Neutrophil (primary cell): Measurements from ENCODE around the gene ITGB4.

Source experiments
- H3K27ac ChIP-seq: fragments of 200-600 bp; sonication (generic); 2 replicates; pipeline ENCODE4 v1.5.1; 2016; ENCODE audit warnings: mild to moderate bottlenecking, moderate library complexity
- H3K27me3 ChIP-seq: fragments of 200-600 bp; sonication (generic); 2 replicates; pipeline ENCODE4 v1.6.0; 2016; ENCODE audit warnings: mild to moderate bottlenecking
- H3K36me3 ChIP-seq: fragments of 200-600 bp; sonication (generic); 2 replicates; pipeline ENCODE4 v1.5.1; 2017
- H3K4me1 ChIP-seq, 2 experiments: fragments of 200-600 bp in 1 of 2; sonication (generic) in 1 of 2; 1 replicate in 1 of 2; 2 replicates in 1 of 2; pipeline versions ENCODE4 v1.5.1 to v1.6.1; 2013 to 2016; ENCODE audit warnings: low read depth in 1 of 2, low read length in 1 of 2, mild to moderate bottlenecking in 1 of 2, moderate library complexity in 1 of 2; ENCODE audit not compliant: control insufficient read depth in 1 of 2, insufficient read depth in 1 of 2
- H3K4me3 ChIP-seq, 2 experiments: fragments of 200-600 bp in 1 of 2; sonication (generic) in 1 of 2; 1 replicate in 1 of 2; 2 replicates in 1 of 2; pipeline ENCODE4 v1.5.1; 2013 to 2016; ENCODE audit warnings: low read depth in 1 of 2, low read length in 1 of 2, mild to moderate bottlenecking in 1 of 2, moderate library complexity in 1 of 2
- H3K9me3 ChIP-seq: fragments of 200-600 bp; sonication (generic); 2 replicates; pipeline ENCODE4 v1.5.1; 2016
- CTCF ChIP-seq: fragments of 200-600 bp; sonication (generic); IDR thresholded peaks from 2 replicates; pipeline ENCODE4 v1.5.1; 2016; ENCODE audit warnings: antibody characterized with exemption

Gene ITGB4

GRCh38 chr17:75722076-75722475, 817 bp downstream of the ITGB4 start:
- Histone ChIP-seq H3K4me3 (no peak overlapping the region), H3K27ac (no peak overlapping the region)
- no peak for TF ChIP-seq CTCF

GRCh38 chr17:75722542-75723095, 1.4 kb downstream of the ITGB4 start:
- Histone ChIP-seq H3K4me1 (peaks cover 7 to 12% of the 10 kb centered on the region in 2 experiments), H3K36me3 (no peaks in the 10 kb centered on the region), H3K4me3 (no peak overlapping the region), H3K9me3 (no peaks in the 10 kb centered on the region), H3K27ac (no peak overlapping the region), H3K27me3 (peaks cover 55% of the 10 kb centered on the region)
- TF ChIP-seq CTCF, result no peak

More at GRCh38 chr17:75722076-75722475, 817 bp downstream of the ITGB4 start:
- Histone ChIP-seq H3K27me3 (peaks cover 58% of the 10 kb centered on the region), H3K9me3 (no peaks in the 10 kb centered on the region), H3K4me1 (peaks cover 7 to 12% of the 10 kb centered on the region in 2 experiments), H3K36me3 (no peaks in the 10 kb centered on the region)

GRCh38 chr17:75723171-75723930, 2.1 kb downstream of the ITGB4 start:
- Histone ChIP-seq H3K4me1 (peaks cover 7 to 12% of the 10 kb centered on the region in 2 experiments), H3K36me3 (no peaks in the 10 kb centered on the region), H3K27me3 (peaks cover 49% of the 10 kb centered on the region), H3K27ac (no peak overlapping the region), H3K9me3 (no peaks in the 10 kb centered on the region), H3K4me3 (no peak overlapping the region)
- no peak for TF ChIP-seq CTCF

GRCh38 chr17:75724016-75725003, 3.1 kb downstream of the ITGB4 start:
- H3K9me3 ChIP-seq, result no peaks in the 10 kb centered on the region
- no peak overlapping the region for H3K4me3 ChIP-seq
- no peaks in the 10 kb centered on the region for H3K36me3 ChIP-seq
- peaks cover 40% of the 10 kb centered on the region for H3K27me3 ChIP-seq
- no peak overlapping the region for H3K27ac ChIP-seq
- no peak for TF ChIP-seq CTCF
- H3K4me1 ChIP-seq, result peaks cover 7 to 12% of the 10 kb centered on the region in 2 experiments

- Histone ChIP-seq H3K36me3 (no peaks in the 10 kb centered on the region), H3K27ac (no peak overlapping the region), H3K4me1 (peaks cover 7 to 12% of the 10 kb centered on the region in 2 experiments)
Observed at GRCh38 chr17:75725504-75725903, 4.2 kb downstream of the ITGB4 start.

More at GRCh38 chr17:75725504-75725903, 4.2 kb downstream of the ITGB4 start:
- peaks cover 28% of the 10 kb centered on the region for H3K27me3 ChIP-seq
- no peaks in the 10 kb centered on the region for H3K9me3 ChIP-seq
- no peak for TF ChIP-seq CTCF
- H3K4me3 ChIP-seq, result no peak overlapping the region
